SU-DHL-6 (cell line): ENCODE measurements around the gene DNAJC11.

Experiments used
- H2AFZ ChIP-seq: fragments of 200-600 bp; sonication (generic); 2 replicates; pipeline ENCODE4 v1.6.1; 2014; ENCODE audit warnings: low read depth, mild to moderate bottlenecking, moderate library complexity, mixed read lengths, antibody characterized with exemption, low read length; ENCODE audit not compliant: severe bottlenecking
- H3F3A ChIP-seq: fragments of 200-600 bp; shearing (Covaris generic); 2 replicates; pipeline ENCODE4 v1.6.0; 2016; ENCODE audit warnings: antibody characterized with exemption, mild to moderate bottlenecking; ENCODE audit not compliant: insufficient read depth
- H3K27ac ChIP-seq: fragments of 200-600 bp; sonication (generic); 2 replicates; pipeline ENCODE4 v1.5.1; 2016; ENCODE audit warnings: low read depth, mild to moderate bottlenecking, low read length, moderate library complexity, mixed read lengths
- H3K27me3 ChIP-seq: fragments of 200-600 bp; sonication (generic), shearing (Covaris generic); 2 replicates; pipeline ENCODE4 v1.6.0; 2014; ENCODE audit warnings: mild to moderate bottlenecking, low read length
- H3K36me3 ChIP-seq: fragments of 200-600 bp; sonication (generic); 2 replicates; pipeline ENCODE4 v1.6.1; 2014; ENCODE audit warnings: mild to moderate bottlenecking, low read length, mixed read lengths
- H3K4me2 ChIP-seq: fragments of 300-600, 200-600 bp; shearing (Covaris generic), sonication (generic); 2 replicates; pipeline ENCODE4 v1.6.0; 2014; ENCODE audit warnings: low read length, low read depth, mild to moderate bottlenecking; ENCODE audit not compliant: poor library complexity, severe bottlenecking
- H3K4me3 ChIP-seq: fragments of 200-600 bp; sonication (generic); 2 replicates; pipeline ENCODE4 v1.5.1; 2014; ENCODE audit warnings: antibody characterized with exemption, low read length, mild to moderate bottlenecking, mixed read lengths; ENCODE audit not compliant: insufficient read depth, poor library complexity, severe bottlenecking
- H3K79me2 ChIP-seq: fragments of 200-600 bp; sonication (generic); 2 replicates; pipeline ENCODE4 v1.6.1; 2014; ENCODE audit warnings: mild to moderate bottlenecking, low read length, moderate library complexity; ENCODE audit not compliant: insufficient read depth
- H3K9ac ChIP-seq: fragments of 200-600 bp; sonication (generic); 2 replicates; pipeline ENCODE4 v1.7.0; 2014; ENCODE audit warnings: mild to moderate bottlenecking, low read length
- H3K9me2 ChIP-seq: fragments of 200-600 bp; sonication (generic); replicated peaks from 2 replicates; pipeline ENCODE4 v1.6.1; 2014; ENCODE audit warnings: low read length; ENCODE audit not compliant: insufficient read depth
- H3K9me3 ChIP-seq: fragments of 200-600 bp; sonication (generic); 2 replicates; pipeline ENCODE4 v1.6.1; 2014; ENCODE audit warnings: low read length, mixed read lengths; ENCODE audit not compliant: insufficient read depth
- H4K20me1 ChIP-seq: fragments of 200-600 bp; sonication (generic); 2 replicates; pipeline ENCODE4 v1.6.1; 2014; ENCODE audit warnings: low read depth, mild to moderate bottlenecking, antibody characterized with exemption, low read length, moderate library complexity, mixed read lengths
- CTCF ChIP-seq: fragments of 200-600 bp; sonication (generic); IDR thresholded peaks from one replicate; pipeline ENCODE4 v1.5.1; 2017; ENCODE audit warnings: antibody characterized with exemption, mild to moderate bottlenecking, low read length, moderate library complexity; ENCODE audit not compliant: insufficient read depth, poor library complexity, severe bottlenecking
- EZH2phosphoT487 ChIP-seq: fragments of 200-600 bp; sonication (generic), shearing (Covaris generic); conservative IDR thresholded peaks from 2 replicates; pipeline ENCODE4 v1.6.1; 2018; ENCODE audit warnings: mild to moderate bottlenecking, antibody characterized with exemption, low read length, moderate library complexity, mixed read lengths

DNAJC11 gene

GRCh38 chr1:6673816-6674398, 27.7 kb downstream of the DNAJC11 start:
- Histone ChIP-seq H2AFZ (no peak overlapping the region), H3K27ac (no peak overlapping the region), H3K9ac (no peak overlapping the region), H3K79me2 (no peaks in the 10 kb centered on the region), H3F3A (no peaks in the 10 kb centered on the region), H3K9me2 (no peaks in the 10 kb centered on the region), H3K4me3 (no peak overlapping the region), H4K20me1 (no peaks in the 10 kb centered on the region), H3K4me2 (no peak overlapping the region), H3K27me3 (no peaks in the 10 kb centered on the region), H3K36me3 (no peaks in the 10 kb centered on the region), H3K9me3 (no peaks in the 10 kb centered on the region)
- TF ChIP-seq CTCF (no peak), EZH2phosphoT487 (no peak)

GRCh38 chr1:6672558-6672957, 29.1 kb downstream of the DNAJC11 start:
- Histone ChIP-seq H3K9ac (no peak overlapping the region), H3K4me2 (no peak overlapping the region), H3K27ac (no peak overlapping the region), H3K9me2 (no peaks in the 10 kb centered on the region), H3K4me3 (no peak overlapping the region), H2AFZ (no peak overlapping the region), H3F3A (no peaks in the 10 kb centered on the region), H3K27me3 (no peaks in the 10 kb centered on the region), H3K79me2 (no peaks in the 10 kb centered on the region), H4K20me1 (no peaks in the 10 kb centered on the region), H3K9me3 (no peaks in the 10 kb centered on the region), H3K36me3 (no peaks in the 10 kb centered on the region)
- TF ChIP-seq CTCF (no peak), EZH2phosphoT487 (no peak)

- Histone ChIP-seq H3K79me2 (no peaks in the 10 kb centered on the region; the same call in 1 of the 2 replicates), H3K27me3 (no peaks in the 10 kb centered on the region), H2AFZ (no peak overlapping the region), H3K9me3 (no peaks in the 10 kb centered on the region), H3K4me2 (no peak overlapping the region), H3K27ac (no peak overlapping the region), H4K20me1 (no peaks in the 10 kb centered on the region), H3K9ac (no peak overlapping the region), H3K9me2 (no peaks in the 10 kb centered on the region), H3K36me3 (no peaks in the 10 kb centered on the region), H3K4me3 (no peak overlapping the region), H3F3A (no peaks in the 10 kb centered on the region)
- no peak for TF ChIP-seq CTCF
- TF ChIP-seq EZH2phosphoT487 = no peak
Measured at GRCh38 chr1:6668503-6668902, 33.1 kb downstream of the DNAJC11 start.
